ENCODE measurements around the gene SCN1B.

Gene SCN1B

GRCh38 chr19:35076657-35077056 is 46.4 kb downstream of the SCN1B start:
- TF ChIP-seq CTCF (conservative IDR thresholded peaks at IDR 0.05; ENCODE audit: control insufficient read depth, insufficient read depth, low read depth, low read length), result no peak
- no peak for DNase-seq (ENCODE audit: low read depth)
- H3K4me3 ChIP-seq (ENCODE audit: control insufficient read depth, low read depth, low read length), result no peak overlapping the region

GRCh38 chr19:35077411-35078223 is 47.3 kb downstream of the SCN1B start:
- DNase-seq (ENCODE audit: low read depth), result no peak
- TF ChIP-seq CTCF (conservative IDR thresholded peaks at IDR 0.05; ENCODE audit: control insufficient read depth, insufficient read depth, low read depth, low read length), result no peak
- H3K4me3 ChIP-seq (ENCODE audit: control insufficient read depth, low read depth, low read length), result no peak overlapping the region

- no peak for TF ChIP-seq CTCF (conservative IDR thresholded peaks at IDR 0.05; ENCODE audit: control insufficient read depth, insufficient read depth, low read depth, low read length)
- no peak for DNase-seq (ENCODE audit: low read depth)
- H3K4me3 ChIP-seq (ENCODE audit: control insufficient read depth, low read depth, low read length), result no peak overlapping the region
These were observed 49.6 kb downstream of the SCN1B start for GRCh38 chr19:35079826-35080225.

- no peak for DNase-seq (ENCODE audit: low read depth)
- no peak overlapping the region for H3K4me3 ChIP-seq (ENCODE audit: control insufficient read depth, low read depth, low read length)
- TF ChIP-seq CTCF (conservative IDR thresholded peaks at IDR 0.05; ENCODE audit: control insufficient read depth, insufficient read depth, low read depth, low read length), result no peak
These were observed 50.4 kb downstream of the SCN1B start for GRCh38 chr19:35080613-35081170.

- TF ChIP-seq CTCF (conservative IDR thresholded peaks at IDR 0.05; ENCODE audit: control insufficient read depth, insufficient read depth, low read depth, low read length), result no peak
- no peak overlapping the region for H3K4me3 ChIP-seq (ENCODE audit: control insufficient read depth, low read depth, low read length)
- no peak for DNase-seq (ENCODE audit: low read depth)
These were observed 50.9 kb downstream of the SCN1B start for GRCh38 chr19:35081201-35081600.

- H3K4me3 ChIP-seq (ENCODE audit: control insufficient read depth, low read depth, low read length), result no peak overlapping the region
- no peak for TF ChIP-seq CTCF (conservative IDR thresholded peaks at IDR 0.05; ENCODE audit: control insufficient read depth, insufficient read depth, low read depth, low read length)
- no peak for DNase-seq (ENCODE audit: low read depth)
These were observed 53.6 kb downstream of the SCN1B start for GRCh38 chr19:35083691-35084508.
